Measurements from ENCODE around the gene APOL6. TPM values are rescaled to one million over a fixed set of nuclear protein-coding genes. Genes with fewer than 3 reads are reported as not detected.

The APOL6 gene
- total and polyA plus RNA-seq, 2 of the 4 experiments (the other 2 are of a cell fraction) = 1.2 to 7.2 TPM

DNA sequence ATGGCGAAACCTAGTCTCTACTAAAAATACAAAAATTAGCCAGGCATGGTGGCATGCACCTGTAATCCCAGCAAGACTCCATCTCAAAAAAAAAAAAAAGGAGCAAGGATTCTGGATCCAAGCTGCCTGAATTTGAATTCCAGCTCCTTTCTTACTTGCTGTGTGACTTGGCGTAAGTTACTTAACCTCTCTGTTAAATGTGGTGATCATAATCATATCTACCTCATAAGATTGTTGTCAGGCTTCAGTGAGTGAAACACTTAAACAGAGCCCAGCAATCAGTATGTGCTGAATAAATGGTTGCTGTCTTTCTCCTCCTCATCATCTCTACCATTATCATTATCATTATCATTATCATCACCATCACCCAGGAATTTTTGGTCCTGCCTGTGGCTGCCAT lies 33.8 kb upstream of the APOL6 start:
- intact Hi-C loops (cut with micrococcal nuclease) = no loop called here
- Histone ChIP-seq H3K18ac (ENCODE audit: low read depth, low read length) (no peak overlapping the region), H3K36me3 (ENCODE audit: control insufficient read depth, insufficient read depth, low read length) (no peaks in the 10 kb centered on the region), H4K20me1 (ENCODE audit: insufficient read depth, low read length) (no peaks in the 10 kb centered on the region), H3K9me1 (ENCODE audit: insufficient read depth, low read length) (peaks cover 3% of the 10 kb centered on the region; the same call in 1 of the 2 replicates), H2AK5ac (ENCODE audit: low read depth, low read length) (no peak overlapping the region), H3K27ac (ENCODE audit: insufficient read depth, low read length) (no peak overlapping the region), H4K91ac (ENCODE audit: insufficient read depth, low read depth, low read length) (no peak overlapping the region), H3K27me3 (ENCODE audit: control insufficient read depth, insufficient read depth, low read length) (peaks cover 40% of the 10 kb centered on the region), H2AFZ (replicated peaks; ENCODE audit: low read length, poor library complexity) (no peak overlapping the region), H3K56ac (ENCODE audit: extremely low read depth, insufficient read depth, low read length) (no peak overlapping the region), H2BK5ac (ENCODE audit: low read depth, low read length, poor library complexity, severe bottlenecking) (no peak overlapping the region), H3K23ac (ENCODE audit: low read depth, low read length) (no peak overlapping the region), H4K8ac (ENCODE audit: low read depth in 2 of 2, low read length in 2 of 2) (no peak overlapping the region), H3K14ac (replicated peaks; ENCODE audit: low read depth, low read length) (no peak overlapping the region), H3K4me3 (ENCODE audit: insufficient read depth, low read depth, low read length) (no peak overlapping the region), H3K9me3 (ENCODE audit: control insufficient read depth, insufficient read depth, low read length) (no peaks in the 10 kb centered on the region), H3K4me2 (ENCODE audit: low read depth, low read length) (no peak overlapping the region), H2BK120ac (ENCODE audit: low read depth, low read length) (no peak overlapping the region), H3K79me1 (ENCODE audit: low read depth in 1 of 2, low read length in 2 of 2) (no peaks in the 10 kb centered on the region), H3K4ac (ENCODE audit: low read depth, low read length) (no peak overlapping the region), H2AK9ac (replicated peaks; ENCODE audit: low read depth, low read length, poor library complexity) (no peak overlapping the region), H2BK20ac (ENCODE audit: low read depth, low read length) (no peak overlapping the region), H3K4me1 (ENCODE audit: control insufficient read depth, insufficient read depth, low read length) (no peaks in the 10 kb centered on the region; the same call in 1 of the 2 replicates), H2BK15ac (ENCODE audit: low read depth, low read length) (no peak overlapping the region), H4K5ac (ENCODE audit: low read depth, low read length) (no peak overlapping the region), H3K9ac (ENCODE audit: low read depth, low read length) (no peak overlapping the region)
- dilution Hi-C loops (cut with HindIII; ENCODE audit: low sequenced_read_pairs, unreplicated experiment) = no loop called here
- in situ Hi-C loops (cut with MboI; ENCODE audit: low sequenced_read_pairs) = no loop called here
- ATAC-seq (ENCODE audit: low read depth) (no peak), DNase-seq (no peak)
- POLR2A ChIA-PET (ENCODE audit: unreplicated experiment) = no interaction called here
- no CpG with 5 or more reads among the region's 2 CpGs for WGBS, 2 experiments (ENCODE audit: extremely low coverage in 2 of 2, insufficient read length in 1 of 2)
- TF ChIP-seq BHLHE40 (IDR thresholded peaks at IDR 0.05; ENCODE audit: low read depth, low read length) (no peak), RCOR1 (IDR thresholded peaks at IDR 0.05; ENCODE audit: insufficient replicate concordance, low read length) (no peak), RFX5 (IDR thresholded peaks at IDR 0.05; ENCODE audit: low read depth, low read length) (no peak), MAZ (IDR thresholded peaks at IDR 0.05; ENCODE audit: borderline replicate concordance, low read depth, low read length) (no peak)
- TF ChIP-seq, protein P1, sequence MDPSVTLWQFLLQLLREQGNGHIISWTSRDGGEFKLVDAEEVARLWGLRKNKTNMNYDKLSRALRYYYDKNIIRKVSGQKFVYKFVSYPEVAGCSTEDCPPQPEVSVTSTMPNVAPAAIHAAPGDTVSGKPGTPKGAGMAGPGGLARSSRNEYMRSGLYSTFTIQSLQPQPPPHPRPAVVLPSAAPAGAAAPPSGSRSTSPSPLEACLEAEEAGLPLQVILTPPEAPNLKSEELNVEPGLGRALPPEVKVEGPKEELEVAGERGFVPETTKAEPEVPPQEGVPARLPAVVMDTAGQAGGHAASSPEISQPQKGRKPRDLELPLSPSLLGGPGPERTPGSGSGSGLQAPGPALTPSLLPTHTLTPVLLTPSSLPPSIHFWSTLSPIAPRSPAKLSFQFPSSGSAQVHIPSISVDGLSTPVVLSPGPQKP (IDR thresholded peaks at IDR 0.05; ENCODE audit: borderline replicate concordance, low read depth, low read length) = no peak
- no TSS peak for BruUV-seq (replicated peaks)
- CTCF ChIA-PET = no interaction called here
